Large intestine (tissue), 3 donors: ENCODE data around the gene PRKAR1A. TPM values are rescaled to one million over a fixed set of nuclear protein-coding genes. Genes with fewer than 3 reads are reported as not detected.
"Not testable (repeated sequence)": the region's sequence is repeated elsewhere in the genome, so short reads cannot be mapped to it uniquely, and the experiment has no call there.

ENCODE experiments used
- DNase-seq, 2 donors: peaks; one replicate each; pipeline versions ENCODE4 v3.0.0 to v3.0.0-alpha.2; 2013
- H3K27ac ChIP-seq: one replicate; pipeline ENCODE4 v1.5.1; 2013; ENCODE audit warnings: low read length
- H3K27me3 ChIP-seq: 2 replicates; pipeline ENCODE4 v1.6.1; 2013; ENCODE audit warnings: low read length; ENCODE audit not compliant: control insufficient read depth, insufficient read depth
- H3K36me3 ChIP-seq: 2 replicates; pipeline ENCODE4 v1.6.1; 2013; ENCODE audit warnings: low read length; ENCODE audit not compliant: control insufficient read depth, insufficient read depth
- H3K4me1 ChIP-seq: one replicate; pipeline ENCODE4 v1.6.1; 2013; ENCODE audit warnings: low read length; ENCODE audit not compliant: control insufficient read depth, insufficient read depth
- H3K4me3 ChIP-seq: one replicate; pipeline ENCODE4 v1.5.1; 2013; ENCODE audit warnings: low read length
- H3K9me3 ChIP-seq: one replicate; pipeline ENCODE4 v1.6.1; 2013; ENCODE audit warnings: mild to moderate bottlenecking, low read depth, low read length, moderate library complexity; ENCODE audit not compliant: control insufficient read depth
- WGBS: methylation state at CpG from one replicate; pipeline ENCODE4 v1.1.5; 2013; ENCODE audit warnings: low lambda C conversion rate; ENCODE audit not compliant: insufficient coverage; 5-methylcytosine and 5-hydroxymethylcytosine counted together
- polyA plus RNA-seq: library from polyadenylated mRNA; unstranded; fragments of 120-200 nt; gene quantifications from one replicate; pipeline ENCODE4 v1.2.1, GENCODE V29; 2013

PRKAR1A gene
- polyA plus RNA-seq, 1 donor: 160 TPM

GRCh38 chr17:68491381-68492231, 20.6 kb upstream of the PRKAR1A start:
- WGBS: 80% methylated on average over 1 of the region's 12 CpGs
- no peak for DNase-seq
- Histone ChIP-seq H3K9me3 (no peaks in the 10 kb centered on the region), H3K4me1 (no peaks in the 10 kb centered on the region), H3K4me3 (no peak overlapping the region), H3K27ac (no peak overlapping the region), H3K36me3 (no peaks in the 10 kb centered on the region), H3K27me3 (no peaks in the 10 kb centered on the region)

- not testable (repeated sequence) for DNase-seq, H3K36me3 ChIP-seq, H3K27me3 ChIP-seq, H3K9me3 ChIP-seq, H3K4me1 ChIP-seq, H3K4me3 ChIP-seq, H3K27ac ChIP-seq
- no CpG with 5 or more reads among the region's 8 CpGs for WGBS
Measured at GRCh38 chr17:68492394-68493054, 19.7 kb upstream of the PRKAR1A start.

GRCh38 chr17:68495081-68495480, 17.1 kb upstream of the PRKAR1A start:
- 80% methylated on average over 1 of the region's 4 CpGs for WGBS

GRCh38 chr17:68497885-68498319, 14.3 kb upstream of the PRKAR1A start:
- 20% methylated on average over 1 of the region's 3 CpGs for WGBS
- no peak overlapping the region for H3K4me3 ChIP-seq
- no peak overlapping the region for H3K27ac ChIP-seq

More at GRCh38 chr17:68495081-68495480, 17.1 kb upstream of the PRKAR1A start:
- H3K9me3 ChIP-seq: no peaks in the 10 kb centered on the region
- H3K36me3 ChIP-seq: no peaks in the 10 kb centered on the region
- no peaks in the 10 kb centered on the region for H3K4me1 ChIP-seq
- no peaks in the 10 kb centered on the region for H3K27me3 ChIP-seq
- DNase-seq: no peak
- no peak overlapping the region for H3K27ac ChIP-seq
- no peak overlapping the region for H3K4me3 ChIP-seq

GRCh38 chr17:68498479-68499326, 13.5 kb upstream of the PRKAR1A start:
- no peak for DNase-seq
- Histone ChIP-seq H3K36me3 (no peaks in the 10 kb centered on the region), H3K4me1 (no peaks in the 10 kb centered on the region), H3K27me3 (peaks cover 3% of the 10 kb centered on the region), H3K9me3 (no peaks in the 10 kb centered on the region), H3K4me3 (no peak overlapping the region), H3K27ac (no peak overlapping the region)
- no CpG with 5 or more reads among the region's 7 CpGs for WGBS

More at GRCh38 chr17:68497885-68498319, 14.3 kb upstream of the PRKAR1A start:
- Histone ChIP-seq H3K9me3 (no peaks in the 10 kb centered on the region), H3K4me1 (no peaks in the 10 kb centered on the region), H3K27me3 (peaks cover 3% of the 10 kb centered on the region), H3K36me3 (no peaks in the 10 kb centered on the region)
- no peak for DNase-seq

GRCh38 chr17:68499587-68499986, 12.6 kb upstream of the PRKAR1A start:
- no peak overlapping the region for H3K27ac ChIP-seq
- no peak overlapping the region for H3K4me3 ChIP-seq
- H3K27me3 ChIP-seq: peaks cover 3% of the 10 kb centered on the region
- no CpG with 5 or more reads among the region's 5 CpGs for WGBS
- H3K4me1 ChIP-seq: no peaks in the 10 kb centered on the region
- H3K9me3 ChIP-seq: no peaks in the 10 kb centered on the region
- no peaks in the 10 kb centered on the region for H3K36me3 ChIP-seq
- DNase-seq: no peak

- no CpG with 5 or more reads among the region's 3 CpGs for WGBS
- no peaks in the 10 kb centered on the region for H3K4me1 ChIP-seq
- no peak overlapping the region for H3K27ac ChIP-seq
- no peaks in the 10 kb centered on the region for H3K9me3 ChIP-seq
- no peak for DNase-seq
- H3K27me3 ChIP-seq: peaks cover 3% of the 10 kb centered on the region
- H3K36me3 ChIP-seq: no peaks in the 10 kb centered on the region
- no peak overlapping the region for H3K4me3 ChIP-seq
Measured at GRCh38 chr17:68501074-68501473, 11.2 kb upstream of the PRKAR1A start.

- Histone ChIP-seq H3K4me3 (no peak overlapping the region), H3K27ac (no peak overlapping the region), H3K4me1 (no peaks in the 10 kb centered on the region), H3K9me3 (no peaks in the 10 kb centered on the region), H3K36me3 (no peaks in the 10 kb centered on the region), H3K27me3 (peaks cover 3% of the 10 kb centered on the region)
- DNase-seq: no peak
- WGBS: no CpG with 5 or more reads among the region's 1 CpG
Measured at GRCh38 chr17:68505951-68506350, 6.3 kb upstream of the PRKAR1A start.

- H3K27ac ChIP-seq: no peak overlapping the region
- no peaks in the 10 kb centered on the region for H3K36me3 ChIP-seq
- no peak for DNase-seq
- no peaks in the 10 kb centered on the region for H3K27me3 ChIP-seq
- no peaks in the 10 kb centered on the region for H3K9me3 ChIP-seq
- WGBS: 100% methylated on average over 2 of the region's 3 CpGs
- no peaks in the 10 kb centered on the region for H3K4me1 ChIP-seq
- no peak overlapping the region for H3K4me3 ChIP-seq
Measured at GRCh38 chr17:68507576-68507975, 4.7 kb upstream of the PRKAR1A start.
